HEK293 (cell line): ENCODE measurements around the gene PDE6B.

Experiments used
- YY1 ChIP-seq: fragments of 450-650 bp; formaldehyde crosslinking; IDR thresholded peaks from 2 replicates; pipeline ENCODE4 v1.5.1; 2018; ENCODE audit warnings: missing biosample characterization, missing genetic modification characterization
- ZSCAN30 ChIP-seq: fragments of 450-650 bp; IDR thresholded peaks from 2 replicates; pipeline ENCODE4 v1.5.1; 2018; ENCODE audit warnings: missing biosample characterization, mild to moderate bottlenecking, missing genetic modification characterization, moderate library complexity

GRCh38 chr4:688854-689681 lies 63.7 kb downstream of the PDE6B start, which contains the start of gene SLC49A3:
- TF ChIP-seq YY1 (tag by site-specific recombination) (no peak), ZSCAN30 (tag by site-specific recombination) (no peak)
